Retinal pigment epithelial cell (primary cell): ENCODE measurements around the gene MTMR11.

ENCODE experiments used
- DNase-seq: peaks from one replicate; pipeline ENCODE4 v3.0.0-alpha.2; 2010; ENCODE audit warnings: low read depth
- H3K4me3 ChIP-seq: 2 replicates; pipeline ENCODE4 v1.5.1; 2011; ENCODE audit warnings: mild to moderate bottlenecking, low read length, control low read depth, moderate library complexity
- TF ChIP-seq, protein P1 (sequence below): conservative IDR thresholded peaks from 2 replicates; pipeline ENCODE4 v1.5.1; 2011; ENCODE audit warnings: low read depth, low read length, control low read depth, inconsistent platforms

MTMR11 gene

DNA sequence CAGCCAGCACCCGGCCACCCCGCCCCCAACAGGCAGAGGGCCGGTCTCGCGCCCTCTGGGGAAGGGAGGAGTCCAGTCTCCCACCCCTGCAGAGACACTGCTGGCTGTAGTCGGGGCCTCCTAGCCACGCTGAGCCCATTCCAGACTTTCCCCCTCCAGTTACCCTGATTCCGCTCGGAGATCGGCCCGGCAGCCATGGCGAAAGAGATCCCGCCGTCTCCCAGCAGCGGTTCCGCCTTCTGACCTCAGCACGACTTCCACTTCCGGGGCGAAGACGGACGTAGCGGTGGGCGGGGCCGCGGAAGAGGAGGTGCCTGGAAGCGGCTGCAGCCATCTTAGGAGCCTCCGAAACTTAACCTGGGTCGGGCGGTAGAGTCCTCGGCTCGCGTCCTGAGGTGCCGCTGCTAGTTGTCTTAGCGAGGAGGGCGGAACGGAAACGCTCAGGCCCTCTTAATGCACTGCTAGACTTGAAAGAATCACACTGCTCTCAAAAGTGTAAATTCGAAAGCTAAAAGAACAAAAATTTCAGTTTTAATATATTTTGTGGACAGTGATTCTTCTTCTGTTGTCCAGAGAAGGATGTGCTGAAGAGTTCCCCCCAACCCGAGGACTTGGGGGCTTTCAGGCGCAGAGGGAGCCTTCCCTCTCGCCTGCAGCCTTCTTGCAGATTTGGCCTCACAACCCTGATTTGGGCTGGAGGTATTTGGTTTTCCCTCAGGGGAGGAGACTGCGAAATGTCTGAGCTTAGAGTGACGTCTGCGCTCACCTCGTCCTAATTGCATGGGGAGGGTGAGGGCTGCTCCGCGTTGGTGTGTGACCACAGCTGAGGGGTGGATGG, 8.9 kb downstream of the MTMR11 start, which contains the start of gene SF3B4:
Gene SF3B4 (minus strand): TSS at position 241 of the 838 bp plus-strand sequence. CDS start 44 bp downstream, at position 197.
- H3K4me3 ChIP-seq: peak within 1 kb of the TSS; percentile 91
- DNase-seq: peak; percentile 58
- TF ChIP-seq, protein P1, sequence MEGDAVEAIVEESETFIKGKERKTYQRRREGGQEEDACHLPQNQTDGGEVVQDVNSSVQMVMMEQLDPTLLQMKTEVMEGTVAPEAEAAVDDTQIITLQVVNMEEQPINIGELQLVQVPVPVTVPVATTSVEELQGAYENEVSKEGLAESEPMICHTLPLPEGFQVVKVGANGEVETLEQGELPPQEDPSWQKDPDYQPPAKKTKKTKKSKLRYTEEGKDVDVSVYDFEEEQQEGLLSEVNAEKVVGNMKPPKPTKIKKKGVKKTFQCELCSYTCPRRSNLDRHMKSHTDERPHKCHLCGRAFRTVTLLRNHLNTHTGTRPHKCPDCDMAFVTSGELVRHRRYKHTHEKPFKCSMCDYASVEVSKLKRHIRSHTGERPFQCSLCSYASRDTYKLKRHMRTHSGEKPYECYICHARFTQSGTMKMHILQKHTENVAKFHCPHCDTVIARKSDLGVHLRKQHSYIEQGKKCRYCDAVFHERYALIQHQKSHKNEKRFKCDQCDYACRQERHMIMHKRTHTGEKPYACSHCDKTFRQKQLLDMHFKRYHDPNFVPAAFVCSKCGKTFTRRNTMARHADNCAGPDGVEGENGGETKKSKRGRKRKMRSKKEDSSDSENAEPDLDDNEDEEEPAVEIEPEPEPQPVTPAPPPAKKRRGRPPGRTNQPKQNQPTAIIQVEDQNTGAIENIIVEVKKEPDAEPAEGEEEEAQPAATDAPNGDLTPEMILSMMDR: no peak

DNA sequence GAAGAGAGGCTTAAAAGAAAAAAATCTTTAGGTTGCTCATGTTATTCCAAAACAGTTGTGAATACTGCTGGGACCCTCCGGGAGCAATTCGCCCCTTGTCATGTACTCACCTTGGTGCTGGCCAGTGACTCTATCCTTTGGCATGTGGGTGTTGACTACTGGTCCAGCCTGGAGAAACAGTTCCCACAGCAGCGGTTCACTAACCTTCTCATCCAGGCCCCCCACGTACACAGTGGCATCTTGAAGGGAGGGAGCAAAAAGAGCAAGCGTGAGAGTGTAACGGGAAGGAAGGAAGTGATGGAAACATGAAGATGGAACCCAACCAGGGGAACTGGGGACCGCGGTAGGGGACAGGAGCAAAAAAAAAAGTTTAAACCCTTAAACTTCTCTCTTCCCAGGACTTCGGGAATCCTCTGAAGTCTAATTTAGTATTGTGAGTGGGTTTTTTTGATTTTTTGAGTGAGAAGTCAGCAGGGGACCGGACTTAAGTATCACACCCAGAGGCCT, 9.6 kb downstream of the MTMR11 start:
- no peak for DNase-seq
- H3K4me3 ChIP-seq: peak overlapping the region; percentile 91
- TF ChIP-seq, protein P1: no peak

DNA sequence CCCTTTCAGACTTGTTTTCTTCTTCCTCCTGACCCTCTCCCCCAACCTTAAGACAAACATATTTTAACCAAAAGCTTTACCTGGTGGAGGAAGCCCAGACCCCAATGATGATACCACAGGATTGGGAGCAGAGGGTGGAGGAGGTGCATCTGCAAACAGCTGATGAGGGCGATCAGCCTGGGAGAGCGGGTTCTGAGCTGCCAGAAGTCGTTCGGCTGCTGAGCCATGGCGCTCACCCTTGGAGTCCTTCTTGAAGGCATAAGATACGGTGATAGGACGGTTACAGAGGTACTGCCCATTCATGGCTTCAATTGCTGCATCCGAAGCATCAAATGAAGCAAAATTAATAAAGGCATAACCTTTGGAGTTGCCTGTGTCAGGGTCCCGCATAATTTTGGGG, 10.4 kb downstream of the MTMR11 start:
- TF ChIP-seq, protein P1: no peak

DNA sequence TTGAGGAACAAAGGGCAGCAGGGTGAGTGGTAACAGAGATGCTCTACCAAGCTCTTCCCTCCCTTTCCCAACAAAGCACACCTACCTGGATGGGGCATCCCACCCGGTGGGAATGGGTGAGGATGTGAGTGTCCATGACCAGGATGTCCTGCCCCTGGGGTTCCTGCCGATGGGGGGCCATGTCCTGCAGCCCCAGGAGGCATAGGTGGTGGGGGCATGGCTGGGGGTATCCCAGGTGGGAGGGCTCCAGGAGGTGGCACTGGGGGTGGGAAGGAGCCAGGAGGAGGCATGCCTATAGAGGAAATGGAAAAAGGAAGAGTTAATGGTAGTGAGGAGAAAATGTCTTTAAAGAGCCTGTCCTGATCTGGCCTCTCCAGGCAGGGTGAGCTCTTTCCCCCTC, 10.9 kb downstream of the MTMR11 start:
- no peak overlapping the region for H3K4me3 ChIP-seq
- DNase-seq: no peak
- TF ChIP-seq, protein P1: no peak

More for the DNA sequence above, 10.4 kb downstream of the MTMR11 start:
- peak overlapping the region; percentile 14 for H3K4me3 ChIP-seq
- no peak for DNase-seq

DNA sequence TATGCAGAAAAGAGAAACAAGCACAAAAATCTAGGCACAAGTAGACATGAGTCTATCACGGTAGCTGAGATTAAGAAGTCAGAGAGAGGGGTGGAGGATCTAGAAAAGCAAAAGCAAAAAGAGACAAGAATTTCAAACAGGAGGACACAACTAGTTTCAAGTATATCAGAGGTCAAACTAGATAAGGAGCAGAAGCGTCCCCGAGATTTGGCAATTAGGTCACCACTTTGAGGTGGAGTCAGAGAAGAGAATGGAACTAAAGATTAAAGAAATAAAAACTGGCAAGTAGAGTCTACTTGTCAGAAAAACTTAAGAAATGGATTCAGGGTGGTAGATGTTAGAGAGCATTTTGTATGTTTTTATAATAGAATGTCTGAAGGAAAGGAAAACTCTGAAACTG, 11.3 kb downstream of the MTMR11 start:
- DNase-seq: no peak
- H3K4me3 ChIP-seq: no peak overlapping the region
- TF ChIP-seq, protein P1: no peak

DNA sequence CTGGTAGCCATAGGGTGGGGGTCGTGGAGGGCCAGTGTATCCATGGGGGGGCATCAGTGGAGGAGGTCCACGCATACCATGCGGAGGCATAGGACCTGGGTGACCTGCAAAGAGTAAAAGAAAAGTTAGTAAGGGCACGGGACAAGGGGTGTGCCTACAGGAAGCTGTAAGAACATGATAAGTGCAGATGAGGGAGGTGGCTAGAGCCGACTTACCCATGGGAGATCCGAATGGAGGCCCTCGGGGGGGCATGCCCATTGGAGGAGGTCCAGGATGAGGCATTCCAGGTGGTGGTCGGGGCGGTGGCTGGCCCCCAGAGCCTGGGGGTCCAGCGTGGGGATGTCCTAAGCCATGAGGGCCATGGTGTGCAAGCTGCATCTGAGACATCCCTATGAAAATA, 13.1 kb downstream of the MTMR11 start:
- no peak overlapping the region for H3K4me3 ChIP-seq
- no peak for DNase-seq
- TF ChIP-seq, protein P1: no peak

DNA sequence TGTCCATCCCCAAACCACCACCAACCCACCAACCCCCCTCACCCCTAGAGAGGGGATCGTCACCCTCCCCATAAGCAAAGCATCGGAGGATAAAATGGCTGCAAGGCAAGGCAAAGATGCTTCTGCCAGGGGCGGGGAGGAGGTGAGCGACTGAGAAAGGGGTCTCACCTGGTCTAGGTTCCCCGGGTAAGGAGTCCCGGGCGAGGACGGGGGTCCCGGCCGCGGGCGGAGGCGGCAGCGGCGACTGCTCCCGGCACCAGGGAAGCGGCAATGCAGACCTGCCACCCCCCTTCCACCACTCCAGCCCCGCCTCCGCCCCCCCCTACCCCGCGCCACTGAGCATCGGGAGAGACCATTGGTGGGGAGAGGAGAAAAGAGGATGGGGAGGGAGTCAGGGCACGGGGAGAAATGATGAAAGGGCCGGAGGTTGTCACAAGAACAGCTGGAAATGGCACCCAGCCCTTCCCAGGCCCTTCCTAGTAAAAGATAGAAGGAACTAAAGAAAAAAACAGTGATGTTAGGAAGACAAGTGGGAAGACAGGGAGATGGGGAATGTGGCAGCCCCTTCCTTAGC, 19.0 kb downstream of the MTMR11 start, which contains the start of gene SV2A:
Gene SV2A (minus strand): TSS at position 274 of the 574 bp plus-strand sequence. CDS start 4,004 bp downstream, outside the sequence.
- peak within 1 kb of the TSS; percentile 88 for H3K4me3 ChIP-seq
- TF ChIP-seq, protein P1: no peak
- DNase-seq: no peak
